GM18868 (cell line): ENCODE measurements around the gene ZNRF1.
"Not testable (repeated sequence)": the region's sequence is repeated elsewhere in the genome, so short reads cannot be mapped to it uniquely, and the experiment has no call there.

Source experiments
- ATAC-seq: cut with Tn5 transposase; IDR thresholded peaks from one replicate; pipeline ENCODE4 v1.9.1; 2021; ENCODE audit warnings: mild to moderate bottlenecking, moderate library complexity; ENCODE audit not compliant: unreplicated experiment

ZNRF1 gene

GRCh38 chr16:75074920-75075687 lies 76.3 kb downstream of the ZNRF1 start:
- ATAC-seq: peak; percentile 95

DNA sequence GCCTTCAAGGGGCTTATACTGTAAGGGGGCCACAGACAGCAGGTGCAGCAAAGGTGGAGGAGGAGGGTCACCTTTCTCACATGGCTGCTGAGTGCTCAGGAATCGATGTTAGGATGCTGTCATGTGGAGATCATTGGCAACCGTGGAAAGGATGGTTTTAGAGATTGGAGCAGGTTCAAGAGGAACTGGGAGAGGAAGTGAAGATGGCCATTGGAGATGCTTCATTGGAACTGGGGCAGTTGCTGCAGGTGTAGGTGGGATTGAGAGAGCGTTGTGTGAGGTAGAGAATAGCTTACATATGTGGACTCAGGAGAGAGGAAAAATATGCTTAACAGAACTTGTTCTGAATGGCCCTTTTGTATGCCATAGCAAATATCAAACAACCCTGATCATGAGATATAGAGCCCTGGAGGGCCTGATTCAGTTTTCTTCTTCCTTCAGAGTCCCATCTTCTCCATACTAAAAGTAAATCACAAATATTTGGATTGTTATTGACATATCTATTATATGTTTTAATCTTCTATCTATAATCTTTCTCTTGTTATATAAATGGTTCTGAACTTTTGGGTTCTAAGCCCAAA lies 77.0 kb downstream of the ZNRF1 start:
- ATAC-seq: peak; percentile 7

DNA sequence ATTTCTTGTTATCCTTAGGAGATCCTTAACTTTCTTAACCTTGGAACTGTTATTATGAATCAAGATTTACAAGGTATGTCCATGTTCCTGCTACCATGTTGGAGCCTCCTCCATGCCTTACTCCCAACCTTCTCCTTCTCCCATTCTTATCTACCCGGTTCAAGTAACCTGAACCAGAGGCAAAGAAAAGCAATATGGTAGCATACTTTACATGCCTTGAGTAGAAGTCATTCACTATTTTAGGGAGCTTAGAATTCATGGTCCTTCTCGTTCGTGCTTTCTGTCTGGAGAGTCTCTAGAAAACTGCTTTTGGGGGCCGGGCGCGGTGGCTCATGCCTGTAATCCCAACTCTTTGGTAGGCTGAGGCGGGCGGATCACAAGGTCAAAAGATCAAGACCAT lies 80.1 kb downstream of the ZNRF1 start:
- no peak for ATAC-seq

- ATAC-seq: no peak
These were observed 80.6 kb downstream of the ZNRF1 start for GRCh38 chr16:75079346-75079926.

- ATAC-seq: no peak
These were observed 81.6 kb downstream of the ZNRF1 start for GRCh38 chr16:75080205-75081029.

DNA sequence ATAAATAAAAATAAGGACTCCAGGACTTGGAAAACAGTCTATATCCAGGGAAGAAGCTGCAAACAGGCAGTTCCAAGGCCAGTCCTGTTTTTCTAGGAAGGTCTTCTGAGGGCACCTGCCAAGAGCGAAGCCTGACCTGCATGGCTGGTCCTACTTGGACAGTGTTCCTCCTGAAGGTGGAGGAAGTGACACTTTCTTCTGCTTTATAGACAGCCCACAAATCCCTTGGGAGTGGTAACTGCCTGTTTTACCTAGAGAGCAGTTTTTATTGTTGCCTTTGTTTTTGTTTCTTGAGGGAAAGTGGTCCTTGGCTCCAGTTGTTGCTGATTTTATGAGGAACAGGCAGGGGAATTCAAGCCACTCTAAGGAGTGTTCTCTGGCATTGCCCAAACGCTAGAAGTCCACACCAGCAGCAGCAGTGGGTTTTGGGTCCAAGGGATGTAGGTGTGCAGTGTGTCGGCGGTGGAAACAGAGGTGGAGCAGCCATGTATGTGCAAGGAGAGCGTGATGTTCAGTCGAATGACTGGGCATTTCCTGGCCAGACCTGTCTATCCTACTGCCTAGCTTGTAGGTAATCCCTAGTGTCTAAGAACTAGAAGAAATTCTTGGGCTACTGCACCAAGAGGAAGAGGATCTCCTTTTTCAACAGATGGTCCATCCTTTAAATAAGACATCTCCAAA lies 82.5 kb downstream of the ZNRF1 start:
- no peak for ATAC-seq

DNA sequence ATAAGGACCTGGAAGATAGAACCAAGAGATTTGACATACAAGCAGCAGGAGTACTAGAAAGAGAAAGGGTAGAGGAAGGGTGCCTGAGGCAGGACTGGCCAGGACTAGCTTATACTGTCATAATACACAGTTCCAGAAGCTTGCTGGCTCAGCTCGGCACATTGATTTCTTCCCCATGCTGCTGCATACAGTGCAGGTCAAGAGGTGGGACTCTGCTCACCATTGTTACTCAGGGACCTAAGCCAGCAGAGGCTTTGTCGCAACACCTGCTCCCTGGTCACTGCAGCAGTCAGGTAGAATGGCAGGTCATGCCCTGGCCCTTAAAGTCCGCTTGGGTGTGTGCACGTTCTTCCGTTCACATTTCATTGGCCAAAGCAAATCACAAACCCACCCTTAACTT lies 85.0 kb downstream of the ZNRF1 start:
- no peak for ATAC-seq

DNA sequence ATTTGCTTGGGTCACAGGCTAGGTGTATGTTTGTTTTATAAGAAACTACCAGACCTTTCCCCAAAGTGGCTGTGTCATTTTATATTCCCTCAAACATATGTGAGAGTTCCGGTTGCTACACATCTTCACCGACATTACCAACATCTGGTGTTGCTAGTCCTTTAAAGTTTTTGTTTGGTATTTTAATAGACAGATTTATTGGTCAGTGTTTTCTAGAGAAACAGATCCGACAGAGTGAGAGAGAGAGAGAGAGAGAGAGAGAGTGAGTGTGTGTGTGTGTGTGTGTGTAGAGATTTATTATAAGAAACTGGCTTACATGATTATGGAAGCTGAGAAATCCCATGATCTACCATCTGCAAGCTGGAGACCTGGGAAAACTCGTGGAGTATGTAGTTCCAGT lies 86.7 kb downstream of the ZNRF1 start:
- no peak for ATAC-seq

- ATAC-seq: no peak
These were observed 87.5 kb downstream of the ZNRF1 start for GRCh38 chr16:75086281-75086680.

- no peak for ATAC-seq
These were observed 88.0 kb downstream of the ZNRF1 start for GRCh38 chr16:75086688-75087374.

- ATAC-seq: no peak
These were observed 88.7 kb downstream of the ZNRF1 start for GRCh38 chr16:75087375-75087979.

DNA sequence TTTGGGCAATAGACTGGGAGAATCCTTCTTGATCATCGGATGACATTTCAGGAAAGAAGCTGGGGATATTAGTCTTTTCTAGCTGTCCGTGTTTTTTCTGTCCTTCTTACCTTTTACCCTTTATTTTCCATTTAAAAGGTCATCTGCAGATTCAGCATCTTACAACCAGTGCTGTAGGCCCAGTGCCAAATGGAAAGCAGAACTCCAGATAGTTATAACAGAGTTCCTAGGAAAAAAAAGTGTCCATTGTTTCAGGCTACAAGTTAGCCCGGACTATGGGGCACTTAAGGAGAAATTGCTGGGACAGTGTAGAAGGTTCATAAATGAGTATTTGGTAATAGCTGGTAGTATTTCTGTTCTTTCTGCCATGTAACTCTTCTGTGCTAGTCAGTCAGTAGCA lies 89.4 kb downstream of the ZNRF1 start:
- no peak for ATAC-seq

- ATAC-seq: no peak
These were observed 90.1 kb downstream of the ZNRF1 start for GRCh38 chr16:75088934-75089333.

- ATAC-seq: no peak
These were observed 90.8 kb downstream of the ZNRF1 start for GRCh38 chr16:75089486-75090202.

DNA sequence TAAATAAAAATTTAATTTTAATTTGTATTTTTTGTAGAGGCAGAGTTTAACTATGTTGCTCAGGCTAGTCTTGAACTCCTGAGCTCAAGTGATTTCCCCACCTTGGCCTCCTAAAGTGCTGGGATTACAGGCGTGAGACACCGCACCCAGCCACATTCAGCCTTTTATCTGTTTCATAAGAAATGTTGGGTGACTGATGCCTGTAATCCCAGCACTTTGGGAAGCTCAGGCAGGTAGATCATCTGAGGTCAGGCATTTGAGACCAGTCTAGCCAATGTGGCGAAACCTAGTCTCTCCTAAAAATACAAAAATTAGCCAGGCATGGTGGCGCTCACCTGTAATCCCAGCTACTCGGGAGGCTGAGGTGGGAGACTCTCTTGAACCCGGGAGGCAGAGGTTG lies 92.1 kb downstream of the ZNRF1 start:
- not testable (repeated sequence) for ATAC-seq

- ATAC-seq: not testable (repeated sequence)
These were observed 92.8 kb downstream of the ZNRF1 start for GRCh38 chr16:75091619-75092018.

GRCh38 chr16:75092777-75093176 lies 94.0 kb downstream of the ZNRF1 start:
- ATAC-seq: no peak

DNA sequence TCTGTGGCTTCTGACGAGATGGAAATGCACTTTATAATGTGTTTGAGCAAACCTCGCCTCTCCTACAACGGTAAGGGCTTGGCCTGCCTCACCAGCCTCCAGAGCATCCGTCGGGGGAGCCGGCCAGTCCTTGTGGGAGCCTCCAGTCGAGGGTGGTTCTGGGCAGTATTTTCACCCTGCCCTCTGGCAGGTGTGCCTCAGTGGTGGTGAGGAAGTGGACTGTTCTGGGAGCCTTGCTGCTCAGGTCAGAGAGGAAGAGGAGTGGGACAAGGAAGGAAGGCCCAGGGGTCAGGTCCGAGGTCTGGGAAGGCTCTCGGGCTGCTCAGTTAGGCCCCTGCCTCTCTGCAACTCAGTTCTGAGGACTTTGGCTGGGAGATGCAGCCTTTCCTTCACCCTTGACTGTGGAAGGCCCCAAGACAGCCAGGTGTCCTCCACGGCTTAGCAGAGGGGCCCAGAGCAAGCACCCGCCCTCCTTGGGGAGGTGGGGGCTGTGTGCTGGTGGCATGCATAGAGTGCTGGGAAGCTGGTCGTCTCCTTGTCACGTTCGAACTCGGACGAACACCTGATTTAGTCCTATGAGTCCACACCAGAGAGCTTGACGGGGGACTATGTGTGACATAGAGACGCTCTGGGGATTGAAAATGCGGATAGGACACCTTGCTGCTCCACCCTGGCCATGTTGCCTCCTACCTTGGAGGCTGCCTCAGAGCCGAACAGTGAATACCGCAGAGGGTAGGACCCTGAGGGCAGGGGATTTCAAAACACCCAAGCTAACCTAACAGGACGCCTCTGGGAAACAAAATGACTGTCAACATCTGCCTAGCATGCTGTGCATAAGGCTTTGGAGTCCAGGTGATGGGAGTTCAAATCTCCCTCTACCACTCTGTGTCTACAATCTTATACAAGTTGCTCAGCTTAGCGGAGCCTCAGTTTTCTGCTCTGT lies 95.0 kb downstream of the ZNRF1 start:
- ATAC-seq: no peak
